GM21576 (cell line): Measurements from ENCODE around the gene CD101.
"Not testable (repeated sequence)": the region's sequence is repeated elsewhere in the genome, so short reads cannot be mapped to it uniquely, and the experiment has no call there.

ENCODE experiments used
- ATAC-seq: cut with Tn5 transposase; IDR thresholded peaks from one replicate; pipeline ENCODE4 v1.9.1; 2021; ENCODE audit warnings: mild to moderate bottlenecking, moderate library complexity; ENCODE audit not compliant: unreplicated experiment

Gene CD101, protein sequence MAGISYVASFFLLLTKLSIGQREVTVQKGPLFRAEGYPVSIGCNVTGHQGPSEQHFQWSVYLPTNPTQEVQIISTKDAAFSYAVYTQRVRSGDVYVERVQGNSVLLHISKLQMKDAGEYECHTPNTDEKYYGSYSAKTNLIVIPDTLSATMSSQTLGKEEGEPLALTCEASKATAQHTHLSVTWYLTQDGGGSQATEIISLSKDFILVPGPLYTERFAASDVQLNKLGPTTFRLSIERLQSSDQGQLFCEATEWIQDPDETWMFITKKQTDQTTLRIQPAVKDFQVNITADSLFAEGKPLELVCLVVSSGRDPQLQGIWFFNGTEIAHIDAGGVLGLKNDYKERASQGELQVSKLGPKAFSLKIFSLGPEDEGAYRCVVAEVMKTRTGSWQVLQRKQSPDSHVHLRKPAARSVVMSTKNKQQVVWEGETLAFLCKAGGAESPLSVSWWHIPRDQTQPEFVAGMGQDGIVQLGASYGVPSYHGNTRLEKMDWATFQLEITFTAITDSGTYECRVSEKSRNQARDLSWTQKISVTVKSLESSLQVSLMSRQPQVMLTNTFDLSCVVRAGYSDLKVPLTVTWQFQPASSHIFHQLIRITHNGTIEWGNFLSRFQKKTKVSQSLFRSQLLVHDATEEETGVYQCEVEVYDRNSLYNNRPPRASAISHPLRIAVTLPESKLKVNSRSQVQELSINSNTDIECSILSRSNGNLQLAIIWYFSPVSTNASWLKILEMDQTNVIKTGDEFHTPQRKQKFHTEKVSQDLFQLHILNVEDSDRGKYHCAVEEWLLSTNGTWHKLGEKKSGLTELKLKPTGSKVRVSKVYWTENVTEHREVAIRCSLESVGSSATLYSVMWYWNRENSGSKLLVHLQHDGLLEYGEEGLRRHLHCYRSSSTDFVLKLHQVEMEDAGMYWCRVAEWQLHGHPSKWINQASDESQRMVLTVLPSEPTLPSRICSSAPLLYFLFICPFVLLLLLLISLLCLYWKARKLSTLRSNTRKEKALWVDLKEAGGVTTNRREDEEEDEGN

DNA sequence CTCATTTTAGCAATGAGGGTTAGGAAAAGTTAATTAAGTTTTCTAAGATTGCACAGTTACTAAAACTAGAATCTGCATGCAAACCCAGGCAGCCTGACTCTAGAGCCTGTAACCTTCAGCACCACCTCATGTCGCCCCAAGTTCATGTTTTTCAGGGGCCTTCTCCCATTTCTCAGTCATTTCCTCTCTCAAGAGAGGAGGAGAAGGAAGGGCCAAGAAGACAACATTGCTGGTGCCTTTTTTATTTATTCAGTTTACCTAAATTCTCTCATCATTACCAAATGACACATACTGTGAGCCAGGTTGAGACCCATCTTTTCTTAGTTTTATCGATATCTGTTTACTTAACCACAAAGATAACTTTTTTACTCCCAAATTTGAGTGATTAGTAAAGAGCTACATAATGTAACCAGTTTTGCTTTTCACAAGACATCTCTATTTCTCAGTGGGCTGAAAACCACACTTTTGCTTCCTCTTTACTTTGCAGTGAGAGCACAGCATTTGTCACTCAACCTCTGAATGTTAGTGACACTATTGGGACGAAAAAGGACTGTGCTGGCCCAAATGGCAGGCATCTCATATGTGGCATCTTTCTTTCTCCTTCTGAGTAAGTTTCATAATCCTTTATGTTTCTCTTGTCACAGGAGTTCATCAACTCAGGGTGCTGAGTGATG, at the start of gene CD101:
Gene CD101, plus strand, starts transcription at position 507 of the 674 bp plus-strand sequence. Its CDS starts 58 bp downstream, at position 565.
- peak; percentile 97 for ATAC-seq

DNA sequence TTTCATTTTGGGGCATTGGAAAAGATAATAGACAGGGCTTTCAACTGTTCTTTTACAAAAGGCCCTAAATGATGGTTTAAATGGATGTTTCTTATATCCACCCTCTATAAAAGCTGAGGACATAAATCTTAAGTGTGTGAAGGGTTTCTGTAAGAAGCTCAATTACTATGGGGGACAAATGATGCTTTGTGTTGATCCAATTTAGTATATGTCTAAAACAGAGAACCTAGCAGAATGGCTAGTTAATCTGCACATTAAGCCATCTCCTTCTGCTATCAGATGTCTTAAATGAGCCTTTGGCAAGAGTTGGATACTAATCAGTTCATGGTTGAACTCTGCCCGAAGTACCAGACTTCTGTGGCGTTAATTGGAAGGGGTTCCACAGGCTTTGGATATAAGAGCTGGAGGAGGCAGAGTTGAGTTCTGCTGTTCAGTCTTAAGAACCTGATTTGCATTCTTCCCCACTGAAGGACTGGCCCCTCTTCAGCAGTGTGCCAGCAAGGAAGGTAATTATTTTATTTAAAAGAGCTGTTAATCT, 48.8 kb upstream of the CD101 start:
- no peak for ATAC-seq

DNA sequence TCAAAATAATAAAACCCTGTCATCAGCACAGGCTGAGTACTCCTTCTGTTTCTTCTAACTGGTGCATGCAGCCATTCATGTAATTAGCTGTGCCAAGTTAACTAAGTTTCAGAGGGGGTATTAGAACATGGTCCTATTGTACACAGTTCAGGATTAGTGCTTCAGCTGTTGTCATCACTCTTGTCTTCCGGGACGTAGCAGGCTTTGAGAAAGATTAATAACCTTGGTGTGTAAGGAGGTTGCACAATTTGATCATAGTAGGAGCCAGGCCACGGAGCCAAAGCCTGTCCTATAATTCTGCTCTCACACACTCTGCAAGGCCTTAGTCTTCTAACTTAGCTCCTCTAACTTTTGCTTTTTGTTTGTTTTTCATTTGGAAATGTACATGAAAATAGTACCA, 47.1 kb upstream of the CD101 start:
- no peak for ATAC-seq

DNA sequence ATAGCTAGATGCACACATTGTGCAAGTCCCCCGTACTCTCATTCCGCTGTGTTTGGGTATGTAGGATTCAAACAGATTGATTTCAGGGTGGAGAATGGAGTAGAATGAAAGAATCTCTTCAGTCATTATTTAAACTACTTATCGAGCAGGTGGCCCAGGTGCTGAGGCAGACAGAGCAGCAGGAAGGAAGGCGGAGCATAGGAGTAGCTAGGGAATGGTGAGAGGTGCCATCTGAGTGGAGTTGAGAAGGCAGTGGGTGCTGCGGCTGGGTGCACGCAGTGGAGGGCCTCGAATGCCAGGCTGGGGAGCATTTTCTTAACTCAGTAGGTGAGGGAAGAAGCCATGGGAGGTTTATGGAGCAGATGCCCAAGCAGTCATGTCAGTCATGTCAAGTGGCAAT, 45.2 kb upstream of the CD101 start:
- no peak for ATAC-seq

DNA sequence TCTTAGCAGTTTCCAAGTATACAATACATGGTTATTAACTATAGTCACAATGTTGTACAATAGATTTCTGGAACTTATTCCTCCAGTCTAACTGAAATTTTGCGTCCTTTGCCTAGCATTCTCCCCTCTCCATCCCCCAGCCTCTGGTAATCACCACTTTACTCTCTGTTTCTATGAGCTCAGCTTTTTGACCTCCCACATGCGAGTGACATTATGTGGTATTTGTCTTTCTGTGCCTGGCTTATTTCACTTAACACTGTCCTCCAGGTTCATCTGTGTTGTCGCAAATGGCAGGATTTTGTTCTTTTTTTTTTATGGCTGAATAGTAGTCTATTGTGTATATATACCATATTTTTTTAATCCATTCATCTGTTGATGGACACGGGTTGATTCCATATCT, 43.9 kb upstream of the CD101 start:
- no peak for ATAC-seq

DNA sequence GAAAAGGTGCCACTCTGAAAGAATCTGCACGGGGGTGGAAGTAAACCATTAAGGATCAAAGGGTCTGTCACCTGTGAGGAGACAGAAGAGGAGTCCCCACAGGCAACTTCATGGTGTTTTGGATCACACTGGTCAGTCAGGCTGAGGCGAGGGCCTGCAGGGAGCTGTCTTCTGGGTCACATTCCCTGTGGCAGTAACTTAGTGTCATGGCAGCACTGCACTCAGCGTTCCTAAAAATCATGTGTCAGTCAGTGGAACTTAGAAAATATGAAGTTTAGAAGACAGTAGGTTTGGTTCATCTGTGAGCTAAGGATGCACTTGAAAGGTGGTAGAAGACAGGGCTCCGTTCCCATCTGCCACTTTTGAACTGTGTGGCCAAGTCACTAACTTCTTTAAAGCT, 43.5 kb upstream of the CD101 start:
- ATAC-seq = no peak

DNA sequence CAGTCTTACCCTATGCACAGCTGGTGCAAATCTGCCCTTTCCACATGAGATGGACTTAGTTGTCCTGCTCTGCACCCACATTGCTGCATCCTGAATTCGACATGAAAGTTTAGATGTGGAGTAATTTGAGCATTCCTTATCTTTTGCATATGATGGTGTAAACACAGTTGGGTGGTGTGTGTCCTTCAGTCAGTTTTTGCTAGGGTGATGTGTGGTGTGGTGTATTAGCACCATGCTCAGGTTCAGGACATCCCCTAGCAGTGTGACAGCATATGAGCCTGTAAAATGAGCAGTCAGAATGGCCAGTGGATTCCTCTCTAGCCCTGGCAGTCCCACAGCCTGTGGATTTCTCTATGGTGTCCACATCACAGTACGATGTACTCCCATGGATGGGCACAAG, 42.6 kb upstream of the CD101 start:
- no peak for ATAC-seq

DNA sequence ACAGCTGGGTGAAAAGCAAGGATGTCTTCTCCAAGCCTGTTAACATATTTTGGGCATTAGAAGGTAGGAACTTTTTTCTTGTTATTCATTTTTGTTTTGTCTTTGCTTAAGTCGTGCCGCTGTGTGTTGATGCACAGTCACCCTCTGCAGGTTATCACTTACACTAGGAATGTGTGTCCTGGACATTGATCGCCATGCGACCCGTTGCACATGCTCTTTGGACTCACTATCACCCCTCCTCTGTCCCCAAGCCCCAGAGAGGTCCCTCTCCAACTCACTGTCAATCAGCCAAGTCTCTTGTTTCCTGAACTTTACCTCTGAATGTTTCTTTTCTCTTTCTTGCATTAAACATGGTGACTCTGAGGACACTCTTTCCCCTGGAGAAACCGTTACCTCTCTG, 40.0 kb upstream of the CD101 start:
- no peak for ATAC-seq

DNA sequence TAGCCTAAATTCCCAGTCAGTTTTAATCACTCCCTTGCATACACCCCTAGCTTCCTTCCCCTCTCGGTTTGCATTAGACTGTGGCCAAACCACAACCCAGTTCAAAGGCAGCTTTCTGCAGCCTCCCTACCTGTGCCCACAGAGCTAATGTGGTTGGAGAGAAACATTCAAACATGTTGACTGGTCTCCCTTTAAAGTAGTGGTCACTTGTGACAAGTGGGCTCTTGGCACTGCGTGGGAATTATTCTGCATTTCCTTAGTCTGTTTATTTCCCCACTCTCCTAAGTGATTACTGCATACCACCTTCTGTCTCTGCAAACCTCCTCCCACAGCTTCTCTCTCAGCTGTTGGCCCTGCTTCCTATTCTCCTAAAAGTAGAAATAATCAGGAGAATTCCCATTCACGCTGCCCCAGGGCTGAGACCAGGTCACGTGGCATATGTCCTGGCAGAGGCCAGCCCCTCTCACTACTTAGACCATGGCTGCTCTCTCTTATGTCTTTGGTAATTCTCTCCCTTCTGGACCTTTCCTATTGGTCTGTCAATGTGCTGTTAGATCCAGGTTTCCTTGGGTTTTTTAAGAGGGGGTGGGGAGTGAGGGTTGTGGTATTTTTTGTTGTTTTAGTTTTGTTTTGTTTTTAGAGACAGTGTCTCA, 38.4 kb upstream of the CD101 start:
- ATAC-seq = no peak

DNA sequence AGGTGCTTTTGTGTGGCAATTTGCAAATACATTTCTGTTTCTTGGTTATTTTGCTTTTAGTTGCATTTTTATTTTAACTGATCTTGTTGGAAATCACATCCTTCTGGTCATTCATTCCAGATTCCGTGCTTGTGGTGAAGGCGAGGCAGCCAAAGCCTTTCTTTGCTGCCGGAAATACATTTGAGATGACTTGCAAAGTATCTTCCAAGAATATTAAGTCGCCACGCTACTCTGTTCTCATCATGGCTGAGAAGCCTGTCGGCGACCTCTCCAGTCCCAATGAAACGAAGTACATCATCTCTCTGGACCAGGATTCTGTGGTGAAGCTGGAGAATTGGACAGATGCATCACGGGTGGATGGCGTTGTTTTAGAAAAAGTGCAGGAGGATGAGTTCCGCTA, 34.8 kb upstream of the CD101 start:
- ATAC-seq = no peak

DNA sequence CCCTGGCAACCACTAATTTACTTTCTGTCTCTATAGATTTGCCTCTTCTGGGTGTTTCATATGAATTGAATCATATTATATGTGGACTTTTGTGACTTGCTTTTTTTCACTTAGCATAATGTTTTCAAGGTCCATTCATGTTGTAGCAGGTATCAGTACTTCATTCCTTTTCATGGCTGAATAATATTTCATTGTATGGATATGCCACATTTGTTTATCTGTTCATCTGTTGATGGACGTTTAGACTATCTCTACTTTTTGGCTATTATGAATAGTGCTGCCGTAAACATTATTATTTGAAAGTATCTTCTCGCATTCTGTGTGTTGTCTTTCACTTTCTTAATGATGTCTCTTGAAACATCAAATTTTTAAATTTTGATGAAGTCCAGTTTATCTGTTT, 32.8 kb upstream of the CD101 start:
- ATAC-seq = no peak

DNA sequence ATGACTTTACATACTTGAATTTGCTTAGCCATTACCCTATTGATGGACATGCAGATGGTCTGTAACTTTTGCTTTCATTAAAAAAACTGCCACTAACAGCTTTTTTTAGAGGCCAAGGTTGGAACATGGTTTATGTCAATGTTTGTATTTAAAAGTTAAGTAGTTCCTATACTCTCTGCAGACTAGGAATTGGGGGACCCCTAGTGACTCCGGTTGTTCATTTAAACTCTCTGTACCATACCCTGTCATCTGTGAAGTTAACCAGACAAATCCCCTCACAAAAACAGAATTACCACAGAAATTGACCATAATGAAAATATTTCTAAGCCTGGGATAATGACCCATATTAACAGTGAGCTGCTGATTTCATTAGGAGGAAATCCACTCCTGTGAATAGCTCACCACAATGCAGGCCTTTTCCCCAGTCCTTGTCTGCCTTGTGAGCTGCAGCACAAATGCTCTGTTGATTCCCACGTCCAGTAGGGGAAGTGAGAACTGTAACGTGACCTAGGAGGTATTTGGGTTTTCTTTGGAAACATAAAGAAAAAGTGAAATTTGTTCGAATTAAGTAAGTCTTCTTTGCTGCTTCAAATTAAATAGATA, 30.2 kb upstream of the CD101 start:
- ATAC-seq = no peak

DNA sequence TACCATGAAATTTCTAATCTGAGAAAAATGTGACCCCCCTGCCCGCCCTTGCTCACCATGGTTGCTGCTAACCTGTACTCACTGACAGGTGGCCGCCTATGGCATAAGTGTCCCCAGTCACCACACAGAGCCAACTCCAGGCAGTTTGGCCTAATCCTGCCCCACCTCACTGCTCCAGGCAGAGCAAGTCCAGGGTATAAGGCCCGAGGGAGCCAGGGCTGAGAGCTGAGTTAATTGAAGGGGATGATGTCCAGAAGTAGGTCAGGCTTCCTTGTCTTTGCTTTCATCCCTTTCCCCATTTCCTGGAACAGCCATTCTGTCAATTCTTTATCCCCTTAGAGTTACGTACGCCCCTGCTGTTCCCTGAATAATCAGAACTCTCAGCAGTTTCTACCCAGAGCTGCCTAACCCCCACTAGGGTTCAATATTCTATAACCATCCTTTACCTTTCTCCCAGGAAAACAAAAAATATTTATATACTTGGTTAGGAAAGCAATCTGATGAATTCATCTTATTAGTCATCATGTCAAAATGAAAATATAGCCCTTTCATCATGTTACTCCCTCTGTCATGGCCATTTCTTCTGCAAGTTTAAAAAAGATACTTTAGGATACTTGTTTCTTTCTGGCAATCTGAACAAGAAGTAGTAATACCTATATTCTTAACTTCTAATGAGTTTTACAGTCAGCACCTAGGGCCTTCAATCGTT, 29.4 kb upstream of the CD101 start:
- no peak for ATAC-seq

DNA sequence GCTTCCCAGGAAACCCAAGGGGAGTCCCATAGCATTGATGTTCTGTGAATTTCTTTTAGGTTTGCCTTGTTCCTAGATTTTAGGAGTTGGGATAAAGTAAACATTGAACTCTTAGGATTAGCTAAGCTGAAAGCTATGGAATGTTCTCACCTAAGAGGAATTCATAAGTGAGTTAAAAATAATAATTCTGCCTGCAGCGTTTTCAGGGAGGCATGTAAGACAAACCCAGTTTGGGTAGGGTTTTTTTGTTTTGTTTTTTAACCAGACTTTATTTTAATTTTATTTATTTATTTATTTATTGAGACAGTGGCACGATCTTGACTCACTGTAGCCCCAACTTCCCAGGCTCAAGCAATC, 28.9 kb upstream of the CD101 start:
- ATAC-seq = no peak

DNA sequence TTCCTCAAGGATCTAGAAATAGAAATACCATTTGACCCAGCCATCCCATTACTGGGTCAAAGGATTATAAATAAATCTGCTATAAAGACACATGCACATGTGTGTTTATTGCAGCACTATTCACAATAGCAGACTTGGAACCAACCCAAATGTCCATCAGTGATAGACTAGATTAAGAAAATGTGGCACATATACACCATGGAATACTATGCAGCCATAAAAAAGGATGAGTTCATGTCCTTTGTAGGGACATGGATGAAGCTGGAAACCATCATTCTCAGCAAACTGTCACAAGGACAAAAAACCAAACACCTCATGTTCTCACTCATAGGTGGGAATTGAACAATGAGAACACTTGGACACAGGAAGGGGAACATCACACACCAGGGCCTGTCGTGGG, 21.3 kb upstream of the CD101 start:
- ATAC-seq = not testable (repeated sequence)

DNA sequence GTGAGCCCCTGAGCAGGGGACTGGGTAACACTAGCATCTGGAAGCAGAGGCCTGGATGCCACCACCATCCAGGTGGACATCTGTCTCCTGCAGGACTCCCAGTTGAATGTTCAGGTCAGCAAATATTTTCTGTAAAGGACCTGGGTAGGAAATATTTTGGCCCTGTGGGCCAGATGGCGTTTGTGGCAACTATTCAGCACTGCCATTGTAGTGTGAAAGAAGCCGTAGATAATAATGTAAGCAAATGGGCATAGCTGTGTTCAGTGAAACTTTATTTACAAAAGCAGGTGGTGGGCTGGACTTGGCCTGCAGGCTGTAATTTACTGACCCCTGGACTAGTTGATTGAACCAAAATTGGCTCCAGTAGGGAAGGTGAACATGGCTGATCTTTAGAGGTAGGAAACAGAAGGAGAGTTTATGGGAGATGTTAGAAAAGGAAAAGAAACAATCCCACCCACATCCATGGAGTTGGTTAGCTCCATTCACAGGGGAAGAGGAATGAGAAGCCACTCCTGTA, 20.0 kb upstream of the CD101 start:
- ATAC-seq = no peak

DNA sequence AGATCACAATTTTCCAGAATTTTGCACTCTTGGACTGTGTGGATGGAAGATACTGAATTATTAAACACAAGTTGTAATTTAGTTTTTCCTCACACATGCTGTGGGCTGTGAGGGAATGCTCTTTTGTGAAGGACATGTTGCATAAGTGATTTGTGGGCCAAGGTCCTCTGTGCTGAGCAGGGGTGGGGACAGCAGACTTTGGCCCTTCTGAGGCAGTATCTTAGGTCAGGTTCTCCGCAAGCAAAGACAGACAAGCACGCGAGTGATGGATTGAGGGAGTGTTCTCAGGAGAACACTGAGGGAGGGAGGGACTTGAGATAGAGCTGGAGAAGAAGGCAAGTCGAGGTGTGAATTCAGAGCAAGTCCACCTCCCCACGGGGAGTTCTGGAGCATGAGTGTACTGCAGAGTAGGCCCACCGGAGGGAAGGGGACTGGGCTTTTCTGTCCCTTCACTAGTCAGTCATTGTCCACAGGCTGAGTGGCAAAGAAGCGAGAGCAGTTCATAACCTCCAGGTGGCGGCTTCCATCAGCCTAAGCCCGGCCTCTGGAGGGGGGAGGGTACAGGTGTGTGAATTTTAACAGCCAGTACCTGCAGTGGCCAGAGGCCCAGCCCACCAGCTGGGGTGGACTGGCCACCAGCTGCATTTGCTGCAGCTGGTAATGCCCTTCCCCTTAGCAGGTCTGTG, 19.1 kb upstream of the CD101 start:
- no peak for ATAC-seq

DNA sequence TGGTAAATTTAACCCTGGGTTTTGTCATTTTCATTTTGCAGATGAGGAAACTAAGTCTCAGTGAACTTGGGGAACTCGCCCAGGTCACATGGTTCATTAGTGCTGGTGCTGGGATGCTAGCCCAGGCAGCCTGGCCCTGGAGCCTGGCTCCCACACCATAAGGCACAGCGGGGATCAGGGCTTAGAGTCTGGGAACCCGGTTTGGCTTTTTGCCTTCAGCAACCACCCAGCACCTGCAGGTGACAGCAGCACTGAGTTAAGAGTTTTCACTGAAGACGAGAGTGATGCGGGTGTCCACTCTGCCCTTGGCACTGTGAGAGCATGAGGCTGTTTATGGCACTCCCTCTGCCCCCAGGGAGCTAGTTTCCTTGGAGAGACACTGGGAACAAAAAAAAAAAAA, 18.4 kb upstream of the CD101 start:
- ATAC-seq = no peak

DNA sequence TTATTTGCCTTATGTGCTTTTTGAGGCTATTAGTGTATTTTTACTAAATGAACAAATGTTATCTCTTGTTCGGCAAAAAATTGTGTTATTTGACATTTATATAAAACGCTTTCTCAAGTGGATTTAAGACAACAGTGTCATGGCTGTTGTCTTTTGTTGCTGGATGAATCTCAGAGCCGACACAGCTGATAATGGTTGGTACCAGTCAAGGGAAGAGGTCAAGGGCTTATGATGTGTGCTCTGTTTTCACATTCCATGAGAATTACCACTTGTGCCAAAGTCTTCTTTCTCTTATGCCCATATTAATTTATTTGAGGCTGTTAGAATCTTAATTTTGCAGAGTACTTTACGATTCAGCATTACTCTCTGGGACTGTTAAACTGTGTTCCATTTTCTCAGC, 17.9 kb upstream of the CD101 start:
- no peak for ATAC-seq
